Measurements from ENCODE around the gene MPZL3. TPM values are rescaled to one million over a fixed set of nuclear protein-coding genes. Genes with fewer than 3 reads are reported as not detected.

MPZL3 gene
- total RNA-seq, 6 experiments from 2014 or later: 2.7 to 9.3 (median 6.8) TPM

- no peaks in the 10 kb centered on the region for H3K36me3 ChIP-seq
- no peak for DNase-seq
- H3K9me3 ChIP-seq: no peaks in the 10 kb centered on the region
- no peak overlapping the region for H3K27ac ChIP-seq
- no peak for ATAC-seq
- H3K27me3 ChIP-seq: no peaks in the 10 kb centered on the region
- H3K4me1 ChIP-seq: peaks cover 0 to 26% (median 12%) of the 10 kb centered on the region in 4 donors
- no peak overlapping the region for H3K4me3 ChIP-seq
- TF ChIP-seq, protein P1, sequence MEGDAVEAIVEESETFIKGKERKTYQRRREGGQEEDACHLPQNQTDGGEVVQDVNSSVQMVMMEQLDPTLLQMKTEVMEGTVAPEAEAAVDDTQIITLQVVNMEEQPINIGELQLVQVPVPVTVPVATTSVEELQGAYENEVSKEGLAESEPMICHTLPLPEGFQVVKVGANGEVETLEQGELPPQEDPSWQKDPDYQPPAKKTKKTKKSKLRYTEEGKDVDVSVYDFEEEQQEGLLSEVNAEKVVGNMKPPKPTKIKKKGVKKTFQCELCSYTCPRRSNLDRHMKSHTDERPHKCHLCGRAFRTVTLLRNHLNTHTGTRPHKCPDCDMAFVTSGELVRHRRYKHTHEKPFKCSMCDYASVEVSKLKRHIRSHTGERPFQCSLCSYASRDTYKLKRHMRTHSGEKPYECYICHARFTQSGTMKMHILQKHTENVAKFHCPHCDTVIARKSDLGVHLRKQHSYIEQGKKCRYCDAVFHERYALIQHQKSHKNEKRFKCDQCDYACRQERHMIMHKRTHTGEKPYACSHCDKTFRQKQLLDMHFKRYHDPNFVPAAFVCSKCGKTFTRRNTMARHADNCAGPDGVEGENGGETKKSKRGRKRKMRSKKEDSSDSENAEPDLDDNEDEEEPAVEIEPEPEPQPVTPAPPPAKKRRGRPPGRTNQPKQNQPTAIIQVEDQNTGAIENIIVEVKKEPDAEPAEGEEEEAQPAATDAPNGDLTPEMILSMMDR (IDR thresholded peaks at IDR 0.05): no peak
- TF ChIP-seq POLR2A (IDR thresholded peaks at IDR 0.05): no peak
- 83% methylated on average over 2 of the region's 2 CpGs for WGBS (ENCODE audit: insufficient coverage, low coverage, low lambda C conversion rate, missing lambda C conversion rate)
- intact Hi-C loops (cut with DNase I): no loop called here
Measured at GRCh38 chr11:118236170-118236569, 16.0 kb downstream of the MPZL3 start.

DNA sequence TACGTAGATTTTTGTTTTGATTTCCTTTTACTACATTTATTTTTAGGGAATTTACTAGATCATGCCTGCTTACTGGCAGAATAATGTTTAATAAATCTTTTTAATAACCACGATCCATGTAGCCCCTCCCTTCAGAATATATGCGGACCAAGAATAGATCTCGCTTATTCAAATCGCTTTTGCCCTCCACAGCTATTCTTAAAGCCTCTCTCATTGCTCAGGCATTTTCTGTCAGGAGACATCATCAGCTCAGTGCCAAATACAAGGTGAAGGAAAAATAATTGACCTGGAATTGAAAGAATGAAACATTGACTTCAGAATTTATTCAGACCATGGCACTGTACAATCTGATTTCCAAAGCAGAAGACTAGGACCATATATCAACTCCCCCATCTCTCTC, 17.3 kb downstream of the MPZL3 start:
- H3K27ac ChIP-seq: no peak overlapping the region
- H3K4me1 ChIP-seq: peaks cover 0 to 21% (median 7%) of the 10 kb centered on the region in 4 donors
- ATAC-seq: no peak
- no peaks in the 10 kb centered on the region for H3K9me3 ChIP-seq
- DNase-seq: no peak
- no peaks in the 10 kb centered on the region for H3K27me3 ChIP-seq
- H3K4me3 ChIP-seq: no peak overlapping the region
- TF ChIP-seq, protein P1 (IDR thresholded peaks at IDR 0.05): no peak
- TF ChIP-seq POLR2A (IDR thresholded peaks at IDR 0.05): no peak
- H3K36me3 ChIP-seq: no peaks in the 10 kb centered on the region
- 95% methylated on average over 5 of the region's 5 CpGs for WGBS (ENCODE audit: insufficient coverage, low coverage, low lambda C conversion rate, missing lambda C conversion rate)
- intact Hi-C loops (cut with DNase I): no loop called here

- Histone ChIP-seq H3K27ac (no peak overlapping the region), H3K4me3 (no peak overlapping the region), H3K4me1 (peaks cover 0 to 11% (median 2%) of the 10 kb centered on the region in 4 donors), H3K27me3 (no peaks in the 10 kb centered on the region), H3K36me3 (no peaks in the 10 kb centered on the region), H3K9me3 (no peaks in the 10 kb centered on the region)
- 100% methylated on average over 1 of the region's 1 CpG for WGBS (ENCODE audit: insufficient coverage, low coverage, low lambda C conversion rate, missing lambda C conversion rate)
- intact Hi-C loops (cut with DNase I): no loop called here
- DNase-seq: no peak
- no peak for ATAC-seq
- TF ChIP-seq, protein P1 (IDR thresholded peaks at IDR 0.05): no peak
- TF ChIP-seq POLR2A (IDR thresholded peaks at IDR 0.05): no peak
Measured at GRCh38 chr11:118233850-118234249, 18.3 kb downstream of the MPZL3 start.

DNA sequence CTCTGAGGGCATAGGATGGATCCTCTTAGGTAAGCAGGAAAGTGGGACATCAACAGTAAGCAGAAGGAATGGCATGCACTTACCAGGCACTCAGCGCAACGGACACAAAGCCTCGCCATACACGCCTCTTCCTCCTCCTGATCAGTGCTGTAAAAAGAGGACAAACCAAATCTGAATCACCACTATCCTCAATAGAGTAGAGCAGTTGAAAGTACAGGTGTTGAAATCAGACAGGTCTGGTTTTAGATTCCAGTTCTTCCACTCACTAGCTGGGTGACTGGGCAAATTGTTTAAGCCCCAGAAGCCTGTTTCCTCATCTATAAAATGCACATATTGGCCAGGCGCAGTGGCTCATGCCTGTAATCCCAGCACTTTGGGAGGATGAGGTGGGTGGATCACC, 18.8 kb downstream of the MPZL3 start:
- intact Hi-C loops (cut with DNase I): no loop called here
- ATAC-seq (peak in 1 of 4 donors; percentile 38), DNase-seq (no peak)
- Histone ChIP-seq H3K27me3 (no peaks in the 10 kb centered on the region), H3K9me3 (no peaks in the 10 kb centered on the region), H3K4me1 (peaks cover 0 to 7% (median 0%) of the 10 kb centered on the region in 4 donors), H3K36me3 (no peaks in the 10 kb centered on the region), H3K27ac (no peak overlapping the region), H3K4me3 (no peak overlapping the region)
- TF ChIP-seq, protein P1 (IDR thresholded peaks at IDR 0.05): no peak
- no peak for TF ChIP-seq POLR2A (IDR thresholded peaks at IDR 0.05)
- 91% methylated on average over 5 of the region's 5 CpGs for WGBS (ENCODE audit: insufficient coverage, low coverage, low lambda C conversion rate, missing lambda C conversion rate)

GRCh38 chr11:118232659-118233058, 19.5 kb downstream of the MPZL3 start:
- Histone ChIP-seq H3K4me3 (no peak overlapping the region), H3K36me3 (no peaks in the 10 kb centered on the region), H3K9me3 (no peaks in the 10 kb centered on the region), H3K4me1 (no peaks in the 10 kb centered on the region), H3K27me3 (no peaks in the 10 kb centered on the region), H3K27ac (no peak overlapping the region)
- DNase-seq (no peak), ATAC-seq (peak in 1 of 4 donors; percentile 31)
- TF ChIP-seq, protein P1 (IDR thresholded peaks at IDR 0.05): no peak
- no peak for TF ChIP-seq POLR2A (IDR thresholded peaks at IDR 0.05)
- intact Hi-C loops (cut with DNase I): no loop called here
- WGBS (ENCODE audit: insufficient coverage, low coverage, low lambda C conversion rate, missing lambda C conversion rate): 69% methylated on average over 1 of the region's 1 CpG
